OCI-LY7 (cell line): Measurements from ENCODE around the gene TFAP2A. TPM values are rescaled to one million over a fixed set of nuclear protein-coding genes. Genes with fewer than 3 reads are reported as not detected.

Source experiments
- BruUV-seq: library from RNA; stranded (reverse); fragments of 400-500 nt; replicated peaks from 2 replicates; lab custom pipeline; 2021; lab: Mats Ljungman, UMichigan
- CTCF ChIA-PET: fragments of 300-600 bp; sonication (Branson Sonifier 250); formaldehyde crosslinking; loops from one replicate; lab custom pipeline; 2022; ENCODE audit warnings: antibody characterized with exemption; ENCODE audit not compliant: unreplicated experiment; lab: Charles Lee
- POLR2A ChIA-PET: fragments of 300-600 bp; sonication (Branson Sonifier 250); formaldehyde crosslinking; loops from one replicate; lab custom pipeline; 2022; ENCODE audit warnings: antibody characterized with exemption; lab: Charles Lee
- DNase-seq: peaks from one replicate; pipeline ENCODE4 v3.0.0-alpha.2; 2015; ENCODE audit warnings: low spot score
- H2AFZ ChIP-seq: fragments of 200-600 bp; sonication (generic), shearing (Covaris generic); 2 replicates; pipeline ENCODE4 v1.6.1; 2014; ENCODE audit warnings: mild to moderate bottlenecking, antibody characterized with exemption, low read length, moderate library complexity
- H3K27ac ChIP-seq: fragments of 200-600 bp; sonication (generic); 2 replicates; pipeline ENCODE4 v1.5.1; 2014; ENCODE audit warnings: mixed run types, low read depth, mild to moderate bottlenecking, moderate library complexity, low read length, inconsistent platforms; ENCODE audit not compliant: poor library complexity, severe bottlenecking
- H3K36me3 ChIP-seq: fragments of 200-600 bp; sonication (generic); 2 replicates; pipeline ENCODE4 v1.6.1; 2014; ENCODE audit warnings: mild to moderate bottlenecking, antibody characterized with exemption, low read length, moderate library complexity, mixed read lengths; ENCODE audit not compliant: insufficient read depth
- H3K4me1 ChIP-seq: fragments of 200-600 bp; sonication (generic); 2 replicates; pipeline ENCODE4 v1.5.1; 2014; ENCODE audit warnings: mild to moderate bottlenecking, low read length; ENCODE audit not compliant: insufficient read depth, poor library complexity, severe bottlenecking
- H3K4me2 ChIP-seq: fragments of 200-600 bp; sonication (generic); 2 replicates; pipeline ENCODE4 v1.6.1; 2014; ENCODE audit warnings: mild to moderate bottlenecking, low read length
- H3K4me3 ChIP-seq: fragments of 200-600 bp; sonication (generic); 2 replicates; pipeline ENCODE4 v1.5.1; 2014; ENCODE audit warnings: mild to moderate bottlenecking, low read depth, low read length; ENCODE audit not compliant: poor library complexity, severe bottlenecking
- H3K79me2 ChIP-seq: fragments of 200-600 bp; sonication (generic); 2 replicates; pipeline ENCODE4 v1.6.1; 2016; ENCODE audit warnings: low read depth, mild to moderate bottlenecking, low read length, moderate library complexity, mixed read lengths; ENCODE audit not compliant: insufficient read depth
- H3K9me2 ChIP-seq: fragments of 200-600 bp; sonication (generic); 2 replicates; pipeline ENCODE4 v1.6.1; 2016; ENCODE audit warnings: mild to moderate bottlenecking, low read length, mixed read lengths; ENCODE audit not compliant: insufficient read depth
- H3K9me3 ChIP-seq: fragments of 200-600 bp; sonication (generic); 2 replicates; pipeline ENCODE4 v1.6.1; 2014; ENCODE audit warnings: mild to moderate bottlenecking, mixed run types, low read length, mixed read lengths
- H4K20me1 ChIP-seq: fragments of 200-600 bp; sonication (generic); 2 replicates; pipeline ENCODE4 v1.6.1; 2014; ENCODE audit warnings: mild to moderate bottlenecking, antibody characterized with exemption, low read length, moderate library complexity, mixed read lengths; ENCODE audit not compliant: insufficient read depth
- CTCF ChIP-seq: fragments of 200-600 bp; sonication (generic); conservative IDR thresholded peaks from 2 replicates; pipeline ENCODE4 v1.5.1; 2014; ENCODE audit warnings: mild to moderate bottlenecking, antibody characterized with exemption, low read length, moderate library complexity, mixed read lengths
- EZH2phosphoT487 ChIP-seq: fragments of 200-600 bp; sonication (generic); IDR thresholded peaks from 2 replicates; pipeline ENCODE4 v1.6.1; 2018; ENCODE audit warnings: low read depth, borderline replicate concordance, mild to moderate bottlenecking, mixed run types, antibody characterized with exemption, low read length, moderate library complexity, mixed read lengths
- intact Hi-C: fragments of 100-400 bp; cut with micrococcal nuclease; formaldehyde crosslinking; loops from one replicate; pipeline ENCODE4 v1.10.0; 2022; ENCODE audit not compliant: unreplicated experiment
- total RNA-seq, 2 experiments: library from RNA; depleted of rRNA in 1 of 2; stranded (reverse); fragments of >200 nt in 1 of 2; shearing (Covaris generic) in 1 of 2; gene quantifications; 2 replicates each; pipeline ENCODE4 v1.2.3, GENCODE V29; 2014 to 2022

The TFAP2A gene
- total RNA-seq, 2 experiments from 2014 or later = 2.0 to 3.3 TPM

- POLR2A ChIA-PET = interaction anchor here (0.5 kb wide), 1 partner anchor 1432 kb away, joined by 3 read pairs; no protein-coding TSS in a partner anchor
Measured at GRCh38 chr6:10386756-10387654, 27.9 kb downstream of the TFAP2A start.

GRCh38 chr6:10386220-10386619, 28.7 kb downstream of the TFAP2A start:
- TF ChIP-seq CTCF = no peak
- no peak for TF ChIP-seq EZH2phosphoT487
- no peaks in the 10 kb centered on the region for H3K36me3 ChIP-seq
- H4K20me1 ChIP-seq = no peaks in the 10 kb centered on the region
- BruUV-seq = no TSS peak
- no peaks in the 10 kb centered on the region for H3K9me2 ChIP-seq
- no peaks in the 10 kb centered on the region for H3K4me1 ChIP-seq
- H3K4me2 ChIP-seq = no peak overlapping the region
- CTCF ChIA-PET = no interaction called here
- H3K79me2 ChIP-seq = no peaks in the 10 kb centered on the region
- H3K4me3 ChIP-seq = no peak overlapping the region
- POLR2A ChIA-PET = interaction anchor here (0.5 kb wide), 1 partner anchor 1432 kb away, joined by 3 read pairs; no protein-coding TSS in a partner anchor
- H3K27ac ChIP-seq = no peak overlapping the region
- H2AFZ ChIP-seq = no peak overlapping the region
- intact Hi-C loops = no loop called here
- DNase-seq = no peak
- no peaks in the 10 kb centered on the region for H3K9me3 ChIP-seq

More at GRCh38 chr6:10386756-10387654, 27.9 kb downstream of the TFAP2A start:
- Histone ChIP-seq H3K4me2 (no peak overlapping the region), H4K20me1 (no peaks in the 10 kb centered on the region), H3K9me3 (no peaks in the 10 kb centered on the region), H2AFZ (no peak overlapping the region), H3K79me2 (no peaks in the 10 kb centered on the region), H3K9me2 (no peaks in the 10 kb centered on the region), H3K36me3 (no peaks in the 10 kb centered on the region), H3K27ac (no peak overlapping the region), H3K4me3 (no peak overlapping the region), H3K4me1 (no peaks in the 10 kb centered on the region)
- DNase-seq = no peak
- BruUV-seq = no TSS peak
- CTCF ChIA-PET = no interaction called here
- TF ChIP-seq EZH2phosphoT487 (no peak), CTCF (no peak)
- intact Hi-C loops = no loop called here
